ENCODE measurements around the gene SLC26A9. TPM values are rescaled to one million over a fixed set of nuclear protein-coding genes. Genes with fewer than 3 reads are reported as not detected.

The SLC26A9 gene
- polyA plus RNA-seq (2012; ENCODE audit: insufficient read length, low read depth), result not detected

- TF ChIP-seq FOXP2 (optimal IDR thresholded peaks at IDR 0.05; ENCODE audit: borderline replicate concordance, extremely low read depth, extremely low read length, insufficient read depth) (no peak), SIN3A (IDR thresholded peaks at IDR 0.05; ENCODE audit: borderline replicate concordance, insufficient read depth, low read length) (no peak), TAF1 (IDR thresholded peaks at IDR 0.05; ENCODE audit: borderline replicate concordance, insufficient read depth, low read length) (no peak), REST (IDR thresholded peaks at IDR 0.05; ENCODE audit: insufficient read depth in 1 of 2, low read depth in 2 of 2, low read length in 2 of 2) (no peak), POLR2AphosphoS5 (IDR thresholded peaks at IDR 0.05; ENCODE audit: low read depth, low read length) (no peak)
Measured at GRCh38 chr1:205943245-205943644, at the start of gene SLC26A9. Gene SLC26A9 (minus strand): TSS chr1:205943456. CDS start chr1:205935820, 7,636 bp downstream.

- TF ChIP-seq POLR2AphosphoS5 (IDR thresholded peaks at IDR 0.05; ENCODE audit: low read depth, low read length), result no peak
- TF ChIP-seq TAF1 (IDR thresholded peaks at IDR 0.05; ENCODE audit: borderline replicate concordance, insufficient read depth, low read length), result no peak
- TF ChIP-seq SIN3A (IDR thresholded peaks at IDR 0.05; ENCODE audit: borderline replicate concordance, insufficient read depth, low read length), result no peak
- no peak for TF ChIP-seq REST (IDR thresholded peaks at IDR 0.05; ENCODE audit: insufficient read depth in 1 of 2, low read depth in 2 of 2, low read length in 2 of 2)
- TF ChIP-seq FOXP2 (optimal IDR thresholded peaks at IDR 0.05; ENCODE audit: borderline replicate concordance, extremely low read depth, extremely low read length, insufficient read depth), result no peak
Measured at GRCh38 chr1:205992218-205992882, 49.1 kb upstream of the SLC26A9 start.

- no peak for TF ChIP-seq TAF1 (IDR thresholded peaks at IDR 0.05; ENCODE audit: borderline replicate concordance, insufficient read depth, low read length)
- TF ChIP-seq REST (IDR thresholded peaks at IDR 0.05; ENCODE audit: insufficient read depth in 1 of 2, low read depth in 2 of 2, low read length in 2 of 2), result no peak
- no peak for TF ChIP-seq POLR2AphosphoS5 (IDR thresholded peaks at IDR 0.05; ENCODE audit: low read depth, low read length)
- TF ChIP-seq FOXP2 (optimal IDR thresholded peaks at IDR 0.05; ENCODE audit: borderline replicate concordance, extremely low read depth, extremely low read length, insufficient read depth), result no peak
- no peak for TF ChIP-seq SIN3A (IDR thresholded peaks at IDR 0.05; ENCODE audit: borderline replicate concordance, insufficient read depth, low read length)
Measured at GRCh38 chr1:205991237-205991636, 48.0 kb upstream of the SLC26A9 start.

- TF ChIP-seq SIN3A (IDR thresholded peaks at IDR 0.05; ENCODE audit: borderline replicate concordance, insufficient read depth, low read length) (no peak), TAF1 (IDR thresholded peaks at IDR 0.05; ENCODE audit: borderline replicate concordance, insufficient read depth, low read length) (no peak)
Measured at GRCh38 chr1:205990226-205990625, 47.0 kb upstream of the SLC26A9 start.

- no peak for TF ChIP-seq TAF1 (IDR thresholded peaks at IDR 0.05; ENCODE audit: borderline replicate concordance, insufficient read depth, low read length)
- TF ChIP-seq POLR2AphosphoS5 (IDR thresholded peaks at IDR 0.05; ENCODE audit: low read depth, low read length), result no peak
- TF ChIP-seq REST (IDR thresholded peaks at IDR 0.05; ENCODE audit: insufficient read depth in 1 of 2, low read depth in 2 of 2, low read length in 2 of 2), result no peak
- no peak for TF ChIP-seq SIN3A (IDR thresholded peaks at IDR 0.05; ENCODE audit: borderline replicate concordance, insufficient read depth, low read length)
- no peak for TF ChIP-seq FOXP2 (optimal IDR thresholded peaks at IDR 0.05; ENCODE audit: borderline replicate concordance, extremely low read depth, extremely low read length, insufficient read depth)
Measured at GRCh38 chr1:205989786-205990185, 46.5 kb upstream of the SLC26A9 start.

All from PFSK-1 (cell line).